Fibroblast of lung (primary cell): ENCODE measurements around the gene FOLR2.

Source experiments
- EZH2 ChIP-seq: IDR thresholded peaks from 2 replicates; pipeline ENCODE4 v1.5.1; 2012; ENCODE audit warnings: low read length, control low read depth, mild to moderate bottlenecking; ENCODE audit errors: missing control alignments
- TF ChIP-seq, protein P1 (sequence below), 2 donors: IDR thresholded peaks in 1 of 2; conservative IDR thresholded peaks in 1 of 2; 1 replicate in 1 of 2; 2 replicates in 1 of 2; pipeline ENCODE4 v1.5.1; 2011 to 2012; ENCODE audit warnings: low read length in 2 of 2, control low read depth in 1 of 2, inconsistent platforms in 1 of 2, low read depth in 1 of 2, mild to moderate bottlenecking in 1 of 2

DNA sequence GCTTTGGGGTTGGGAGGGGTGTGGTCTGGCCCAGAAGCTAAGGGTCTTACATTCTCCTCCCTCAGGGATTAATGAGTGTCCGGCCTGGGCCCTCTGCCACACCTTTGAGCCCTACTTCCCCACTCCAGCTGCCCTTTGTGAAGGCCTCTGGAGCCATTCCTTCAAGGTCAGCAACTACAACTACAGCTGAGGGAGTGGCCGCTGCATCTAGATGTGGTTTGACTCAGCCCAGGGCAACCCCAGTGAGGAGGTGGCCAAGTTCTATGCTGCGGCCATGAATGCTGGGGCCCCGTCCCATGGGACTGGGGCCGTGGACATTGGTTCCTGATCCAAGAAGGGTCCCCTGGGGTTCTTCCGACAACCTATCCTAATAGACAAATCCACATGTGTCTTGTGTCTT is 38.9 kb upstream of the FOLR2 start:
- TF ChIP-seq, protein P1, sequence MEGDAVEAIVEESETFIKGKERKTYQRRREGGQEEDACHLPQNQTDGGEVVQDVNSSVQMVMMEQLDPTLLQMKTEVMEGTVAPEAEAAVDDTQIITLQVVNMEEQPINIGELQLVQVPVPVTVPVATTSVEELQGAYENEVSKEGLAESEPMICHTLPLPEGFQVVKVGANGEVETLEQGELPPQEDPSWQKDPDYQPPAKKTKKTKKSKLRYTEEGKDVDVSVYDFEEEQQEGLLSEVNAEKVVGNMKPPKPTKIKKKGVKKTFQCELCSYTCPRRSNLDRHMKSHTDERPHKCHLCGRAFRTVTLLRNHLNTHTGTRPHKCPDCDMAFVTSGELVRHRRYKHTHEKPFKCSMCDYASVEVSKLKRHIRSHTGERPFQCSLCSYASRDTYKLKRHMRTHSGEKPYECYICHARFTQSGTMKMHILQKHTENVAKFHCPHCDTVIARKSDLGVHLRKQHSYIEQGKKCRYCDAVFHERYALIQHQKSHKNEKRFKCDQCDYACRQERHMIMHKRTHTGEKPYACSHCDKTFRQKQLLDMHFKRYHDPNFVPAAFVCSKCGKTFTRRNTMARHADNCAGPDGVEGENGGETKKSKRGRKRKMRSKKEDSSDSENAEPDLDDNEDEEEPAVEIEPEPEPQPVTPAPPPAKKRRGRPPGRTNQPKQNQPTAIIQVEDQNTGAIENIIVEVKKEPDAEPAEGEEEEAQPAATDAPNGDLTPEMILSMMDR (conservative IDR thresholded peaks at IDR 0.05 in 1 of 2, IDR thresholded peaks at IDR 0.05 in 1 of 2; ENCODE audit: low read depth in 1 of 2, low read length in 2 of 2), result no peak
- TF ChIP-seq EZH2, result no peak
